ENCODE data around the gene PTPRCAP.

- TF ChIP-seq EZH2 (IDR thresholded peaks at IDR 0.05; ENCODE audit: borderline replicate concordance, insufficient read depth, low read depth, low read length, poor library complexity, severe bottlenecking) (no peak), CTCF (IDR thresholded peaks at IDR 0.05) (no peak)
These were observed 43.5 kb downstream of the PTPRCAP start for GRCh38 chr11:67393990-67394389.
